Inferior parietal cortex (tissue), 1 donor: Measurements from ENCODE around the gene SKIDA1.
A peak's percentile ranks its signal among the peaks of the same experiment; 100 is the strongest.

Source experiments
- DNase-seq: peaks from one replicate; pipeline ENCODE4 v3.0.0-alpha.2; 2016; ENCODE audit errors: extremely low spot score

SKIDA1 gene

DNA sequence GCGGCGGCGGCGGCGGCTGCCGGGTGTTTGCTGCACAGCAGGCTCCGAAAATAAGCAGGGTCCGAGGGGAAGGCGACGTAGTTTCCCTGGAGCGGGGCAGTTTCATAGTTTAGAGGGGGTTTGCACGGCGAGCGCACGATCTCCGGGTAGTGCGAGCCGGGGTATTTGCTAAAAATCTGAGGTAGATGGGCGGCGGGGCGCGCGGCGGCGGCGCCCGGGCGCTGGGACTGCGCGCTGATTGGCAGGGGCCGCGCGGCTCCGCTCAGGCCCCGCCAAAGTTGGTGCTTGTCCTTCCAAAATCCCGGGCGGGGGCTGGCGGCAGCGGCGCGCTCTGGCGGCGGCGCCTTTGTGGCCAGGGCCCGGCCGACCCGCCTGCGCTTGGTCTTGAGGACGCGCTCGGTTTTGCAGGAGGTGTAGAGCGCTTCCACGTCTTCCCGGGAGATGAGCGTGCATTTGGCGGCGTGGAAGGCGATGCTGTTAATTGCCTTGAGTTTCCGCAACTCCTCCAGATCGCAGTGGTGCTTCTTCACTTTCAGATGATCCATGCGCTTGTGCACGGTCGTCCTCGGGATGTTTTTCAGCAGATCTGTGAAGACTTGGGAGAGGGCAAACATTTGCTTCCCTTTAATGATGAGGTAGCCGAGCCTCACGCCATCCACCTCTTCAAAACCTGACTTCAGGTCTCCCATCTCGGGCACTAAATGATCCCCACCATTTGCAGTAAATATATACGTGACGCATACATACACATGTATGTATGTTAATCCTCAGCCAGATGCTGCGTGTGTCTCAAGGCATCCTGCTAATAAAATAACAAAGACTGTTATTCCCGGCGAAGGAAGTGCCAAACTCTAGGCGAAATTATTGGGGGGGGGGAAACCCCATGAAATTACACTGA, 8.1 kb downstream of the SKIDA1 start:
- peak; percentile 50 for DNase-seq

DNA sequence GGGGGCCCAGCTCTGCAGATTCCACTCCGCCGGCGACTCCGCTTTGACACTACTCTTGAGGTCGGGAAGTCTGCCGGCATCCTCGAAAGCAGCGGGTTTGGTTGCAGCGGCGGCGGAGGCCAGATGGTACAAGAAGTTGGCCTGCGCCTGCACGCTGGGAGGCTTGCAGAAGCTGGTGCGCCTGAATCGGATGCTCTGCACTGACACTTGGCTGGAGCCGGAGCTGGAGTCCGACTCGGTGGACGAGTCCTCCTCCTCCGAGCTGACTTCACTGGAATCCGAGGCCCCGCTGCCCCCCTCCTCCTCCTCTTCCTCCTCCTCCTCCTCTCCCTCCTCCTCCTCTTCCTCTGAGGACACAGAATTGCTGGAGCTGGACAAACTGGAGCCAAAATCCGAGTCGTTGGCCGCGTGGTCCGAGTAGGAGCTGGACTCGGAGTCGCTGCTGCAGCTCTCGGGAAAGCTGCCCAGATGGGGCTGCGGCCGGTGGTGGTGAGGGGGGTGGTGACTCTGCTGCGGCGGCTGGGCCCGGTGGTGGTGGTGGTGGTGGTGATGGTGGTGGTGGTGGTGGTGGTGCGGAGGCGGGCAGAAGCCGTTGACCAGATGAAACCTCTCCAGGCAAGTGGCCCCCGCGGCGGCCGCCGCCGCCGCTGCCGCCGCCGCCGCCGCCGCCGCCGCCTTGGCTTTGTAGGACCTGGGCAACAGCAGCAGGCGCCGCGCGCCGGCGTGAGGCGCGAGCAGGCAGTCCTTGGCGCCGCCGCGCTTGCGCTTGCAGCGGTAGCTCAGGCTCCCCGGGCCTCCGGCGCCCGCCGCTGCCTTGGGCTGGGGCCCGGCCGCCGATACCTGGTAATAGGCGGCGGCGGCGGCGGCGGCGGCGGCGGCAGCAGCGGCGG, 9.0 kb downstream of the SKIDA1 start:
- peak; percentile 27 for DNase-seq

DNA sequence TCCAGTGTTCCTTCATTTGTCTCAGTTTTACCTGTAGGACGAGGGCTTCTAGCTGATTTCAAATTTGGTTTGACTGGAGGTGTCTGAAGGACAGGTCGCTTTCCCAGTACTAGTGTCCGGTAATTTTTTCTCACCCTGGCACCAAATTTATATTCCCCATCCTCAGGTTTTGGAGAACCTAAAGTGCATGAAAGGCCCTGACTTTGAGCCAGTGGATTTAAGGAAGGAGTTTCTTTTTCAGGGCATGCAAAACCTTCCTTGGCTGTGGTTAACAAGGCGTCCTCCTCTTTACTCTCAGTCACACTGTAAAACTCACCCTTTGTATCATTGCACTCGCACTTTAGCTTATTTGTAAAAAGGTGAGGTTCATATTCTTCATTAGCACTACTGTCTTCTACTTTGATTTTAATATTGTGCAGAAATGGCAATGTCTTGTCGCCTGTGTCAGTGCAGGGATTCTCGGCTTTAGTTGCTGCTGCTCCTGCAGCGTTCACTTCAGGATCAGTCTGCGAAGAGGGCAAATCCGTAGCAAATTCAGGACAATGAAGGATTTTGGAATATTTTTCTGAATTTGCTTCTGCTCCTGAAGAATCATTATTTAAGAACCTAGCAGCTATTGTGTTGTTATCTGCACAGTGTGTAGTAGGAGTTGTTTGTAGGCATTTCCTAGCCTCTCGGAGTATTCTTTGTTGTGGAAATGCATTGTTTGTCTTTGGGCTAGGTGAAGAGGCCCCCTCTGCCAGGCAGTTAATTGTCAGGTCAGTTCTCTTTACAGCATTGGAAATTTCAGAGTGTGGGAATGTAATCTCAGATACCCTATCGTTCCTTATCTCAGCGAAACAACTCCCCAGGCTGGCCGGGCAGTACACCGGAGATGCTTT, 9.9 kb downstream of the SKIDA1 start:
- no peak for DNase-seq

DNA sequence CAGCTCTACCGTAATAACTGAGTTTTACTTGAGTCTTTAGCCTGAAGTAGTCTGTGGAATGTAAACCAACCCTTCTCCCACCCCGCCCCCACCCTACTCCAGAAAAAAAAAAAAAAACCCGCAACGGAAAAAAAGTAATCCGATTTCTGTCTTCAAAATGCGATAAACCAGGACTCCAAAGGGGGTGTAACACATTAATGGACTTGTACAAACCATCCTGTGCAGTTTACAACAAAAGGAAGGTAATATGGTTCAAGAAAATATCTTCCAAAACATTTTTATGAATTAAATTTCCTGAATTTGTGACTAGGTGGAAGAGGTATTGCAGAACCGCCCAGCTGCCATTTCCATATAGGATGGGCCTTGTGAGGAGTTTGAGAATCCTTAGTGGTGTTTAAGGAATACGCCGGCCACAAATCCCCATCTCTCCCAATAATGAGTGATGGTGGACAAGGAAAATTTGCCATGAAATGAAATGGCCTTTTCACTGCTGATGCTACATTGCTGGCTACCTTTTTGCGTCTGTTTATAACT, 10.6 kb downstream of the SKIDA1 start:
- DNase-seq, result no peak

DNA sequence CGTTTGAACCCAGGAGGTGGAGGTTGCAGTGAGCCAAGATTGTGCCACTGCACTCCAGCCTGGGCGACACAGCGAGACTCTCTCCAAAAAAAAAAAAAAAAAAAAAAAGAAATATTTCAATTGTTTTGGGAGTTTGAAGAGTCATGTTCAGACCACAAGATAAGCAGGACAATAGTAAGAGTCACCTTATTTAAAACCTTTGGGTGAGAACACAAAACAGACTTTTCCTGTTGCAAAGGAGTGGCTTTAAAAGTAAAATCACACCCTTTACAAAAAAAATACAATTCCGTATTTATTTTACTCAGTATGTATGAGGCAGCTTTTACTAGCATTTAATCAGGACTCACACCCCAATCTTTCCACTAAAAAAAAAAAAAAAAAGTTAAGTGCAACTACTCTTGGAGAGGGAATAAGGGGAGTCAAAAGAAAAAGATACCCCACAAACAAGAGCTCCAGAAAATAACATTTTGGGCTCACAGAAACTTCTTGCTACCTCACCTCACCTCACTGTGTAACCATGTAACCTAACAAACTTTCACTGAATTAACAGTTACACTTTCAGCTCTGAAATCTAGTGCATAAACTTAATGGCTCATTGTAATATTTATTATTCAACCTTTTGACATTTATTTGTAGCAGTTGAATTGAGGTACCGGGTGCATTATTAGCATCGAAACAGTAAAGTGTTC, 11.2 kb downstream of the SKIDA1 start:
- no peak for DNase-seq

DNA sequence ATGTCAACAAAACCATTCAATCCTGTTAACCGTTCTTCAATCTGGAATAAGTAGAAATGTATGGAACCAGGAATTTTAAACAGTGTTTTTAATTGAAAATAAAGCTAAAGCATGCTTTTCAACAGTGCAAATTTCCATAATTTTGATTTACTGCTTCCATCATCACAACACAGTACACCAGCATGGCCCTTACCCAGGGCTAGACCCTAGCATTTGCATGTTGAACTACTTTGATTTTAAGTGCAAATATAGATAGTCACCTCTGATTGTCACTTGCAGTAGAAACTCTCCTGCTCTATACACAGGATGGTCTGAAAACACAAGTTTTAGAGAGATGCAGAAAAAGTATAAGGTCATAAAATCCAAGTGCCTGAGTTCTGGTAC, 12.1 kb downstream of the SKIDA1 start:
- DNase-seq, result no peak

DNA sequence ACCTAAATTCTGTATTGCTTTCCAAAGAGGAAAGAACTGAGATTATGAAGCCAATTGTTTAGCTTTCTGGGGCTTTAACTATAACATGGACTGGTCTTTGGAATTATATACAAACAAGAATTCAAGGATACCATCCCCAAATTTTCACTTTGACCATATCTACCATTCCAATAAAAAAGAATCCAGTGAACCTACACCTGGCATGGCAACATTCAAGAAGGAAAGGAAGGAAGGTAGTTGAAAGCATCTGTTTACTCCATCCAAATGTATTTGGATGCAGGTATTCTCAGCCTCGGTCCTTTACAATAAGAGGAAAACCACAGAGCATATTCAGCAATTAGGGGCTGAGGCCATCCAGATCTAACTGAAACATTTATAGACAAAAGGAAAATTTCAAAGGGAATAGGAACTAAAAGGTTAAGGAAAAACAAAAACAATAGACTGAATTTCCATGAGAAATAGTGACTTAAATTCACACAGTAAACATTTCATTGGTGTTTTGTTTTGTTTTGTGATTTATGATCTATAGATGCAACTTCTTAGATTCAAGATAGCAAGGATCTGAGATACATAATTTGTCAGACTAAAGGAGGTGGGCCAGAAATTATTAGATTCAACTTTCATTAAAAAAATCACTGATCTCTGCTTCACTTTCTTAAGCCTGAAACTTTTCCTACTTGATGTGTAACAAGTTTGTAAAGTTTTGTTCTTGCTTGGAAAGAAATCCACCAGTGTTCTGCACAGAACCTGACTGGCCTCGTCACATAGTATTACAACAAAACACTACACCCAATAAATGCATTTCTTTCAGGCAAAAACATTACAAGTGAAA, 12.7 kb downstream of the SKIDA1 start:
- no peak for DNase-seq

DNA sequence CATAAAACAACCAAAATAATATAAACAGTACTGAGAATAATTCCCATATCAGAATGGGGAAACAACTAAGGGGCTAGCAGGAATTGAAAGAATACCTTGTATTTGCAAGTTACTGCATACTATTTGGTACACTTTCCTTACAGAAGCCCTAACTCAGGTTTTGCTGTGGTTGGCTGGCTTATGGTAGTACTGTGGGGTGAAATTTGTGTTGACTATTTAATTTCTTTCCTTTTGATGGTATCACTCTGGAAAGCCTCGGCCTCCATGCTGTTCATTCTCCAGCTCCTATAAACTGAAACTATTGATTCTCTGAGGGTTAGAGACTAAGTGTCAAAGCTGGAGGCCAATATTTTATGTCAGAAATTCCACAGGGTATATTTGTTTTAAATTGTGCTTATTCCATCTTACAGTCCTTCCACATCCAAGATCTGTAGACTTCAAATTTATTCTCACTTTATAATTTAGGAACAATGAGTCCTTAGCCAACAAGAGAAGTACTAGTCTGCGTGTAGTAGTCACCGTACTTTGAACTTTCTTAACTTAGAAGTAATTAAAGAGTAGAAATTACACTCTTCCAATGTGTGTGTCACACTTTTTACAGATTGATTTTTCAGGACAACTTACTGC, 13.4 kb downstream of the SKIDA1 start:
- DNase-seq, result no peak

DNA sequence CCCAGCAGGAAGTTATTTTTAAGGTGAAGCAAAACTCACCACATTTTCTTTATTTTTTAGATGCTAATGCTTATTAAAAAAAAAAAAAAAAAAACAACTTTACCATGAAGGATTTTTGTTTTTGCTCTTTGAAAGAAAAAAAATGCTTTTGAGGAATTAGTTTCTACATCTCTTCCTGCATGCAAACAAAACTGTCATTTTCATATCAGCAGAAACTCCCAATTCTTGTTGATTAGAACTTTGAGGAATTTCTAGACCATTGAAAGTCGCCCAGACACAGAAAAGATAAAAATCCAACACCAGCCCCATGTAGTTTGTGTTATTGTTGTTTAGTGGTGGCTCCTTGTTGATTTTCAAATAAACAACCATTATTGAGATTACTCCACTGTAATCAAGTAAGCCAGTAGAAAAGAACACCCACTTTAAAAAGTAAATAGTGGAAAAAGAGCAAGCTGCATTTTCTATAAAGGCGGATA, 14.3 kb downstream of the SKIDA1 start:
- DNase-seq, result no peak

DNA sequence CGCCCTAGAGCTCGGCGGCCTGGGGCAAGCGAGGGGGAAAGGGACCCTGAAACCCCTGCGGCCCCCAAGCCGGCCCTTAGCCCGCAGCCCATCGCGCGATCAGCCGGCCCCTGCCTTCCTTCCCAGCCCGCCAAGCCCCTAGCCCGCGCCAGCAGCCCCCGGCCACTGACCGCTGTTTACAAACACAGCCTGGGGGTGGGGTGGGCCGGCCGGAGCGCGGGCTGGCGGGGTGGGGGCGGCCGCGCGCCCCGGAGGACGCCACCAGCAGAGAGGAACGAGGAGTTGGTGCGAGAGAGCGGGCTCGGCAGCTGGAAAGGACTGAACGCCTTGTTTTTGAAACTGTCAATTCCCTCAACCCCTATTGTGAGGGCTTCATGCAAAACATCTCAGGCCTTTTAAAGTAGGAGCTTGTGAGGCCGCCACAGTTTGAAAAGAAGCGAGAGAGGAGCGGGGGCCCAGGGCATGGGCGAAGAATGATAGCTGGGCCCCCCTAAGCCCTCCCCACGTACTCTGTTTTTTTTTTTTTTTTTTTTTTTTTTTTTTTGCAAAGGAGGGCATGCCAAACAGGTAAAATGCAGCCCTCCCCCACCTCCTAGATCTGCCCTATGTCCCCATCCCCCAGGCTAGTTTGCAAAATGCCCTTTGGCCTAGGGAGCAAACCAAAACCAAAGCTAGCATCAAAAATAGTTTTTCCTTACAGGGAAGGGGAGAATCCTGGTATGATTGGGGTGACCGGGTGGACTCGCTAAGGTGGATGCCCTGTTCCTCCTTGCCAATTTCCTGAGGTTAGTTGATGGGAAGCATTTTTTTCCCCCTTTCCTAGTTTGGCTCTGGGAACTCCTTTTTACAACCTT, 15.0 kb downstream of the SKIDA1 start:
- no peak for DNase-seq

DNA sequence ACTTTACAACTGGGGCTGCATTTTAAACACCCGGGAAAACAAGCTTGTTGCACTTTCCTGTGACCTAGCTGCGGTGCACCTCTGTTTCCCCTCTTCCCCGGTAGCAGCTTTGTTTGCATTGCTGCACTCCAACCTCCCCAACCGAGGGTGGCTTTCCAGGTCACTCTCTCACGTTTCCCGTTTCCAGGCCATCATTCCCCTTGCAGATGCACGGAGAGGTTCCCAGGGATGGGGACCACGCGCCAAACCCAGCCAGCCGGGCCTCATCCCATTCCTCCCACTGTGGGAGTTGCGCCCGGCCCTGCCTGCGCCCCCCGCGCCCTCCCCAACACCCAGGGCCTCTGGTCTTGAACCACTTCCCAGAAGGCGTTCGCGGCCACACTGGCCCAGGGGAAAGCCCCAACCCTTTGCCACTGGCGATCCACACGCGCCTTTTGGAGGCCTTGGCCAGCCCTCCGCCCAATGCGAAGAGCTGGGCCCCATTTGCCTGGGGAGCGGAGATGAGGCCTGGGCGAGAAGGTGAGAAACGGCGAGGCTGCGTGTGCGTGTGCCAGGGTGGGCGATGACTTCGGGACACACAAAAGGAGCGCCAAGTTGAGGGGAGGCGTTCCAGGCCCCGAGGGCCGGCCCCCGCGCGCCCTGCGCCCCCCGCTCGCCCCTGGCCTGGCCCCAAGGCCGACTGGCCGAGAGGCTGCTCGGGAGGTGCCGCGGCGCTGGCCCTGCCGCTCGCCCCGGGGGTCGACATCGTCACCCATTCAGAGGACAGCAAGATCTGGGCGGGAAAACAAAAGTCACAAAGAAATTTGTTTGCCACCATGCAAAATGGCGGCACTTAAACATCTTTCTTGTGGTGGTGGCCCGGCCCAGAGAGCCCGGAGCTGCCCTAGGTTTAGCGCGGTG, 15.9 kb downstream of the SKIDA1 start:
- DNase-seq, result no peak

DNA sequence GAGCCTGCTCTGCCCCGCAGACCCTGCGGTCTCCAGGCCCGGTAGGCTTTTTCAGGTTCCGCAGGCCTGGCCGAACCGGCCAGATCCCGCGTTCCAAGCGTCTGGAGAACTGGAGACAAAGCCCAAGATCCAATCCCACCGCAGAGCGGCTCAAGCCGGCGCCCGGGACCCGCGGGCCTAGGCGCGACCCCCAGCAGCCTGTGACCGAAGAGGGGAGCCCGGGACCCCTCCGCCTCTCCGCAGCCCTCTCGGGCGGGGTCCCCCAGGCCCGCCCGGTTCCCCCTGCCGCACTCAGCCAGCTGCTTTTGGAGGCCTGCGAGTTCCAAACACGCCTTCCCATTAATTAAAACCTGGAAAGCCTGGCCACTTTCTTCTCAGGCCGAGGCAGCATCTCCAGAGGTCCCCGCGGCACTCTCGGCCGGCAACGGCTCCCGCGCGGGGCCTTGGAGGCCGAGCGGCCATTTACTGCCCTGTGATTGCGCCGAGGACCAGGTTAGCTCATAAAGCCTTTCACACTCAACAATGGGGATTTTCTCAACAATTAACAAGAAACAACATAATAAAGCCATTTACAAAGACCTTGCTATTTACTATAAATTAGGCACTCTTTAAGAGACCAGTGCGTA, 16.7 kb downstream of the SKIDA1 start:
- DNase-seq, result no peak

DNA sequence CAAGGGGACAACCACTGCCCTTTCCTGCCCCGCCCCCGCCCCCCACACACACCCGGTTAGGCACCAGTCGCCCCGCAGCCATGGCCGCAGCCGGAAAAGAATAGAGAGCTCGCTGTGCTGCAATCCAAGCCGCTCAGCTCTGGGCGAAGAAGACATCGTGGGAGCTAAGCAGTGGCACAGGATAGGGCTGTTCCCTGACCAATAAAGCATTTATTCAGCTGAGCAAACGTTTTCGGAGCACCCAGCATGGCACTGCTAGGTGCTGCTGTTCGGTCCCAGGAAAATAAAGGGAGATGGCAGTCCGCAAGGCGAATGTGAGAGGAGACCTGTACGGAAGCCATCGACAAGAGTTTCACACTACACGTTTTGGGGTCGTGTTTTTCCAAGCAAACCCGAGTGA, 18.3 kb downstream of the SKIDA1 start:
- DNase-seq, result no peak

DNA sequence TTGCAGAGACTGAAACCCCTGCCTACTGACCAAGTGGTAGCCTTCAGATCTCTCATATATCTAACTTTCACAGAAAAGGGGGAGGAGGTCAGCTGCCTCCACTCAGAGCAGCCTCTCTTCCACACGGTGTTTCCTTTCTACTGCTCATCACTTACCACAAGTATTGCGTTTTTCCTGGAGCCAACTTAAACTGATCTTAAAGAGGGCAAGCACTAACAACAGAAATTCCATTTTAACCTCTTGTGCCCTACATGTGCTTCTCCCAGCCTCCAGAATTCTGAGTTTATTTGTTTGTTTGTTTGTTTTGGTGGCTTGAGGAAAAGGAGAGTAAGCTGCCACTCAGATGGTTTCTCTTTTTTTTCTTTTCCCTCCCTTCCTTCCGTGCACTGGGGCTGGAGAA, 19.1 kb downstream of the SKIDA1 start:
- no peak for DNase-seq

DNA sequence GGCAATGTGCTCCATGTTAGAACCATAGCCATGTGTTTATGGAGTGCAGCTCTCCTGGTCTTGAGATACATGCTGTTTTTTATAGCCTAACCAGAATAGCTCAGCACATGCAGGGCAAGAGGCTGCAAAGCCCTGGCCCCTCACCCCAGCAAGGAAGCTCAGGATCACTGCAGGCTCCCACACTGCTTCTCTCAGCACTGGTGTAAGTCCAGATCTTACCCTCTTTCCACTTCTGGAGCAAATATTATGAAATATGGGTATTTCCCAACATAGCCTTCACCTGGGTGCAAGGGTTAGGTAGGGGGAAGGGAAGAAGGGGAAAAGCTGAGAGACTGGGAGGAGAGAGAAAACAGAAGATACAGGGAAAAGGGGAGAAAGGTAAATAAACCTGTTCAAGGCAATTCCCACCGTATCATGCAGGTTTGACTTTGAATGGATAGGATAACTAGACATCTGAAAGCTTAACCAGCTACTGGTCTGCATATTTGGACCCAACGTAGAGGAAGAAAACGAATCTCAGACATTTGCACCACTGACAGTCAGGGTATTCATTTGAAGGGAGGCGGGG, 19.7 kb downstream of the SKIDA1 start:
- DNase-seq, result no peak

DNA sequence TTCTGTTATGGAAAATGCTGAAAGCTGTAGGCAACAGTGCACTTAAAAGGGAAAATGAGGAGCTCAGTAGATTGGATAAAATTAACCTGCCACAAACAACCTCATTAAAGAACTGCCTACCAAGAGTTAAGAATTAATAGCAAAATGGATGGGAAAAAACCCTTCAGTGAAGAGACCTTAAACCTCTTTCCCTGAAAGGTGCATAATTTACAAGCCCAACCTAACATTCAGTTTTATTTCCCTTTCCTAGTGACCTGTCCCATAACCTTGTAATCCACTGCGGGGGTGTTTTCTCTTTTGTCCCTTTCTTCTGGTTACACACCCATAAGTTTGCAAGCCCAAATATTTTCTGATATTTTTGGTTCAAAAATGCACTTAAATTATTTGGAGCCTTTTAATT, 21.9 kb downstream of the SKIDA1 start:
- no peak for DNase-seq

DNA sequence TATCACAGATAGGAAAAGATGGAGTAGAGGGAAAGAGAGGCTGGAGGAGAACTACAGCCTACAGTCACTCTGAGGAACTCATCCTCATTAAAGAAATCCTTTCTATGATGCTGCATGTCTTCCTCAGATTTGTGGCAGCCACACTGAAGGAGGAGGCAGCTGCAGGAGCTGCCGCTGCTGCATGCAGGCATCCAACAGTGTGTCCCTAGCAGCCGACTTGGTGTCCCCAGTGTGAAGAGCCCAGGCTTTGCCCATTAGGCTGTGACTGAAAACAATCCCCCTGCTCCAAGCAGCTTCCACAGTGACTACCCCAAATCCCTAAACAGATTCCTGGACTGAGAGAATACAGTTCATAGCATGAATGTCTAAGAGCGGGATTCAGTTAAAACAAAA, 23.1 kb downstream of the SKIDA1 start:
- DNase-seq, result no peak
